ENCODE measurements around the gene POTEB3. TPM values are rescaled to one million over a fixed set of nuclear protein-coding genes. Genes with fewer than 3 reads are reported as not detected.
"Not testable (repeated sequence)": the region's sequence is repeated elsewhere in the genome, so short reads cannot be mapped to it uniquely, and the experiment has no call there.

Gene POTEB3
- total and polyA plus RNA-seq, 2 of the 8 experiments (the other 6 are each of a cell fraction or from before 2014, with no cell fraction given) = not detected

- H4K20me1 ChIP-seq (replicated peaks in 1 of 2; ENCODE audit: control insufficient read depth in 1 of 2, insufficient read depth in 2 of 2, low read length in 2 of 2); POLR2A ChIA-PET (ENCODE audit: partially characterized antibody); H3K14ac ChIP-seq (ENCODE audit: insufficient read length); H3K36me3 ChIP-seq (ENCODE audit: control insufficient read depth in 2 of 4, insufficient read depth in 4 of 4, low read length in 3 of 4); H3K79me1 ChIP-seq (ENCODE audit: low read depth, low read length); H2BK120ac ChIP-seq (replicated peaks; ENCODE audit: low read depth, low read length); H2AFZ ChIP-seq (ENCODE audit: low read length); H3K79me2 ChIP-seq (ENCODE audit: control insufficient read depth in 1 of 2, insufficient read depth in 2 of 2, low read length in 2 of 2); H4K91ac ChIP-seq (replicated peaks; ENCODE audit: insufficient read length, low read length); H2BK5ac ChIP-seq (ENCODE audit: low read depth, low read length); H3K9ac ChIP-seq (replicated peaks in 1 of 4; ENCODE audit: extremely low read depth in 1 of 4, low read depth in 3 of 4, low read length in 3 of 4); H4K8ac ChIP-seq (ENCODE audit: extremely low read depth, insufficient read depth, low read length); H3K4me3 ChIP-seq (ENCODE audit: extremely low read depth in 1 of 4, insufficient read depth in 2 of 4, low read depth in 3 of 4, low read length in 4 of 4); H3K4me1 ChIP-seq (replicated peaks in 1 of 4; ENCODE audit: control insufficient read depth in 3 of 4, insufficient read depth in 4 of 4, low read length in 3 of 4); H3K18ac ChIP-seq (ENCODE audit: extremely low read depth, low read length); H3K4me2 ChIP-seq (ENCODE audit: insufficient read depth in 1 of 2, low read depth in 2 of 2, low read length in 2 of 2); H2BK12ac ChIP-seq (ENCODE audit: low read depth, low read length); H3K27me3 ChIP-seq (replicated peaks in 1 of 4; ENCODE audit: control insufficient read depth in 3 of 4, extremely low read depth in 1 of 4, insufficient read depth in 3 of 4, low read length in 3 of 4); H2BK15ac ChIP-seq (ENCODE audit: low read length); H4K5ac ChIP-seq (ENCODE audit: insufficient read length, low read depth, low read length); CTCF ChIA-PET (ENCODE audit: partially characterized antibody); H3K4ac ChIP-seq (replicated peaks; ENCODE audit: insufficient read length, low read depth, low read length); H2BK20ac ChIP-seq (ENCODE audit: low read length); H2AK5ac ChIP-seq (ENCODE audit: low read depth, low read length); H3K23me2 ChIP-seq (ENCODE audit: low read depth, low read length); DNase-seq (ENCODE audit: low read depth in 1 of 2, low spot score in 2 of 2); H3K56ac ChIP-seq (replicated peaks; ENCODE audit: insufficient read length, low read depth, low read length); H3K23ac ChIP-seq (ENCODE audit: insufficient read length); H3K27ac ChIP-seq (ENCODE audit: low read depth, low read length); FAIRE-seq; H3K9me3 ChIP-seq (ENCODE audit: insufficient read depth in 2 of 2, low read depth in 1 of 2, low read length in 1 of 2): not testable (repeated sequence)
- WGBS, 2 experiments (ENCODE audit: extremely low coverage in 1 of 2, insufficient coverage in 1 of 2, insufficient read length in 1 of 2, insufficient replicate concordance in 2 of 2, low coverage in 1 of 2, low lambda C conversion rate in 2 of 2, missing lambda C conversion rate in 1 of 2) = no CpG with 5 or more reads among the region's 4 CpGs
These were observed 41.2 kb downstream of the POTEB3 start for GRCh38 chr15:21399111-21399510.

- H2BK5ac ChIP-seq (ENCODE audit: low read depth, low read length); POLR2A ChIA-PET (ENCODE audit: partially characterized antibody); H4K8ac ChIP-seq (ENCODE audit: extremely low read depth, insufficient read depth, low read length); H3K27ac ChIP-seq (ENCODE audit: low read depth, low read length); H3K4me1 ChIP-seq (replicated peaks in 1 of 4; ENCODE audit: control insufficient read depth in 3 of 4, insufficient read depth in 4 of 4, low read length in 3 of 4); H3K9ac ChIP-seq (replicated peaks in 1 of 4; ENCODE audit: extremely low read depth in 1 of 4, low read depth in 3 of 4, low read length in 3 of 4); H3K4ac ChIP-seq (replicated peaks; ENCODE audit: insufficient read length, low read depth, low read length); H3K36me3 ChIP-seq (ENCODE audit: control insufficient read depth in 2 of 4, insufficient read depth in 4 of 4, low read length in 3 of 4); FAIRE-seq; CTCF ChIA-PET (ENCODE audit: partially characterized antibody); H3K4me2 ChIP-seq (ENCODE audit: insufficient read depth in 1 of 2, low read depth in 2 of 2, low read length in 2 of 2); H3K14ac ChIP-seq (ENCODE audit: insufficient read length); H3K4me3 ChIP-seq (ENCODE audit: extremely low read depth in 1 of 4, insufficient read depth in 2 of 4, low read depth in 3 of 4, low read length in 4 of 4); H2BK120ac ChIP-seq (replicated peaks; ENCODE audit: low read depth, low read length); H3K56ac ChIP-seq (replicated peaks; ENCODE audit: insufficient read length, low read depth, low read length); H2BK20ac ChIP-seq (ENCODE audit: low read length); H3K79me1 ChIP-seq (ENCODE audit: low read depth, low read length); H3K23me2 ChIP-seq (ENCODE audit: low read depth, low read length); H2BK15ac ChIP-seq (ENCODE audit: low read length); H2BK12ac ChIP-seq (ENCODE audit: low read depth, low read length); H2AFZ ChIP-seq (ENCODE audit: low read length); H4K91ac ChIP-seq (replicated peaks; ENCODE audit: insufficient read length, low read length); H3K27me3 ChIP-seq (replicated peaks in 1 of 4; ENCODE audit: control insufficient read depth in 3 of 4, extremely low read depth in 1 of 4, insufficient read depth in 3 of 4, low read length in 3 of 4); DNase-seq (ENCODE audit: low read depth in 1 of 2, low spot score in 2 of 2); H3K18ac ChIP-seq (ENCODE audit: extremely low read depth, low read length); H3K23ac ChIP-seq (ENCODE audit: insufficient read length); H4K20me1 ChIP-seq (replicated peaks in 1 of 2; ENCODE audit: control insufficient read depth in 1 of 2, insufficient read depth in 2 of 2, low read length in 2 of 2); H2AK5ac ChIP-seq (ENCODE audit: low read depth, low read length); H3K79me2 ChIP-seq (ENCODE audit: control insufficient read depth in 1 of 2, insufficient read depth in 2 of 2, low read length in 2 of 2); H4K5ac ChIP-seq (ENCODE audit: insufficient read length, low read depth, low read length); H3K9me3 ChIP-seq (ENCODE audit: insufficient read depth in 2 of 2, low read depth in 1 of 2, low read length in 1 of 2): not testable (repeated sequence)
- WGBS, 2 experiments (ENCODE audit: extremely low coverage in 1 of 2, insufficient coverage in 1 of 2, insufficient read length in 1 of 2, insufficient replicate concordance in 2 of 2, low coverage in 1 of 2, low lambda C conversion rate in 2 of 2, missing lambda C conversion rate in 1 of 2) = no CpG with 5 or more reads among the region's 5 CpGs
These were observed 41.8 kb downstream of the POTEB3 start for GRCh38 chr15:21398511-21398910.

Data from H1 (cell line).